ENCODE results near the gene CAPNS2.

DNA sequence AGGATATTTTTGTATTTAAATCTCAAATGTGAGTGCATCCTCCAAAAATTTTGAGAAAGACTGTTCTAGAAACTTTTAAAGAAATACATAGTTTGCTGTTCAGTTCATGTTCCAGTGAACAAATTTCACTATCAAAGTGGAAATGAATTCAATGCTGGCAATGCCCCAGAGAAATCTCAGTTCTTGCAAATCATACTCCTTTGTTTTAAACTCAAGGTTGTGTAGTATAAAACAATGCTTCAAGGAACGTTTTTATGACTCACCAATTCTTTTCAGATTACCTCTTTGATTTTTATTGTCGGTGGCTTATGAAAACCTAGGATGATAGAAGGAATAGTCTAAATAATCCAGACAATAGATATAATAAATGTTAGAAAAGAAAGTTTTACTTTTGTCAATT is 40.0 kb upstream of the CAPNS2 start:
- no peak for TF ChIP-seq POLR2A (IDR thresholded peaks at IDR 0.05)
- no peak for TF ChIP-seq CTCF (IDR thresholded peaks at IDR 0.05)

All from heart left ventricle (tissue), 13 donors.